Tibial nerve (tissue), 3 donors: ENCODE measurements around the gene FXYD6.

ENCODE experiments used
- CTCF ChIP-seq, 5 experiments: fragments of 200-600 bp in 3 of 5; fragments of 450-650 bp in 2 of 5; sonication (generic) in 3 of 5; IDR thresholded peaks; one replicate each; pipeline ENCODE4 v1.5.1; 2016 to 2019; ENCODE audit warnings: antibody characterized with exemption in 5 of 5, mild to moderate bottlenecking in 3 of 5, moderate library complexity in 2 of 5
- POLR2A ChIP-seq, 2 donors: fragments of 450-650 bp; IDR thresholded peaks; one replicate each; pipeline ENCODE4 v1.6.1; 2017; ENCODE audit warnings: antibody characterized with exemption in 2 of 2, mild to moderate bottlenecking in 2 of 2, moderate library complexity in 2 of 2

GRCh38 chr11:117885777-117886176 is 9.3 kb upstream of the FXYD6 start:
- no peak for TF ChIP-seq POLR2A (IDR thresholded peaks at IDR 0.05)
- TF ChIP-seq CTCF (IDR thresholded peaks at IDR 0.05) = no peak
